T1000 (cell line): ENCODE measurements around the gene CA14.
A peak's percentile ranks its signal among the peaks of the same experiment; 100 is the strongest.
"Not testable (repeated sequence)": the region's sequence is repeated elsewhere in the genome, so short reads cannot be mapped to it uniquely, and the experiment has no call there.

Source experiments
- DNase-seq: peaks from one replicate; lab custom pipeline; 2025; ENCODE audit warnings: mixed read lengths; lab: John Stamatoyannopoulos, UW

Gene CA14

GRCh38 chr1:150257624-150258585 lies at the start of gene CA14:
Gene CA14, plus strand, starts transcription at chr1:150257774. Its CDS starts 355 bp downstream, at chr1:150258129.
- no peak for DNase-seq

- DNase-seq: not testable (repeated sequence)
Observed at GRCh38 chr1:150208460-150208859, 49.1 kb upstream of the CA14 start.

GRCh38 chr1:150210091-150210490 lies 47.5 kb upstream of the CA14 start:
- DNase-seq: no peak

GRCh38 chr1:150210706-150211105 lies 46.9 kb upstream of the CA14 start:
- no peak for DNase-seq

- no peak for DNase-seq
Observed at GRCh38 chr1:150212070-150212469, 45.5 kb upstream of the CA14 start.

- DNase-seq: peak; percentile 81
Observed at GRCh38 chr1:150213170-150214098, 44.1 kb upstream of the CA14 start.

GRCh38 chr1:150214099-150214756 lies 43.3 kb upstream of the CA14 start:
- DNase-seq: not testable (repeated sequence)

GRCh38 chr1:150215855-150216254 lies 41.7 kb upstream of the CA14 start:
- not testable (repeated sequence) for DNase-seq

- DNase-seq: no peak
Observed at GRCh38 chr1:150221552-150221951, 36.0 kb upstream of the CA14 start.

GRCh38 chr1:150224983-150225382 lies 32.6 kb upstream of the CA14 start:
- no peak for DNase-seq

- no peak for DNase-seq
Observed at GRCh38 chr1:150225546-150225945, 32.0 kb upstream of the CA14 start.

- DNase-seq: no peak
Observed at GRCh38 chr1:150226486-150226885, 31.1 kb upstream of the CA14 start.

GRCh38 chr1:150227228-150227627 lies 30.3 kb upstream of the CA14 start:
- DNase-seq: no peak

- DNase-seq: not testable (repeated sequence)
Observed at GRCh38 chr1:150228246-150228645, 29.3 kb upstream of the CA14 start.

- DNase-seq: not testable (repeated sequence)
Observed at GRCh38 chr1:150232921-150233320, 24.7 kb upstream of the CA14 start.

GRCh38 chr1:150233359-150234308 lies 23.9 kb upstream of the CA14 start:
- no peak for DNase-seq

GRCh38 chr1:150234309-150234565 lies 23.3 kb upstream of the CA14 start:
- DNase-seq: no peak

- peak; percentile 55 for DNase-seq
Observed at GRCh38 chr1:150234566-150235293, 22.8 kb upstream of the CA14 start.

GRCh38 chr1:150235294-150235851 lies 22.2 kb upstream of the CA14 start:
- DNase-seq: no peak
